ENCODE data around the gene RAD51B.
A peak's percentile ranks its signal among the peaks of the same experiment; 100 is the strongest.

RAD51B gene

GRCh38 chr14:67851785-67852410 is 32.3 kb downstream of the RAD51B start:
- Histone ChIP-seq H3K27me3 (no peaks in the 10 kb centered on the region), H3K9ac (peak overlapping the region in 6 of 11 experiments; percentile 1 to 61 (median 24); a peak in 9 of 22 replicates), H3K36me3 (peaks cover 0 to 10% (median under 1%) of the 10 kb centered on the region in 11 experiments; a peak in 7 of 22 replicates), H3K4me1 (peaks cover 24 to 38% (median 33%) of the 10 kb centered on the region in 10 experiments), H4K20me1 (no peaks in the 10 kb centered on the region), H3K4me2 (peak overlapping the region; percentile 53 to 79 (median 66); a peak in 20 of 22 replicates), H3K4me3 (no peak overlapping the region), H3K9me3 (replicated peaks in 1 of 11) (peaks cover 24 to 33% (median 32%) of the 10 kb centered on the region in 11 experiments), H3K27ac (peak overlapping the region in 9 of 11 experiments; percentile 26 to 76 (median 68); a peak in 16 of 22 replicates)
- no peak for TF ChIP-seq Cebpa-rat (IDR thresholded peaks at IDR 0.05)

- TF ChIP-seq Cebpa-rat (IDR thresholded peaks at IDR 0.05): no peak
These were observed 33.5 kb downstream of the RAD51B start for GRCh38 chr14:67852926-67853604.

GRCh38 chr14:67853715-67854114 is 34.1 kb downstream of the RAD51B start:
- Histone ChIP-seq H3K36me3 (peaks cover 0 to 9% (median 0%) of the 10 kb centered on the region in 11 experiments; a peak in 4 of 22 replicates), H3K9me3 (replicated peaks in 1 of 11) (peaks cover 7 to 16% (median 15%) of the 10 kb centered on the region in 11 experiments; a peak in 21 of 22 replicates), H3K4me1 (peaks cover 24 to 38% (median 33%) of the 10 kb centered on the region in 10 experiments), H3K27me3 (no peaks in the 10 kb centered on the region), H3K9ac (peak overlapping the region in 4 of 11 experiments; percentile 4 to 55 (median 32); a peak in 5 of 22 replicates), H3K4me2 (peak overlapping the region in 5 of 11 experiments; percentile 48 to 79 (median 67); a peak in 11 of 22 replicates), H4K20me1 (no peaks in the 10 kb centered on the region), H3K27ac (peak overlapping the region in 6 of 11 experiments; percentile 46 to 75 (median 70); a peak in 11 of 22 replicates), H3K4me3 (no peak overlapping the region; a peak in 1 of 20 replicates)
- TF ChIP-seq Cebpa-rat (IDR thresholded peaks at IDR 0.05): no peak

More at GRCh38 chr14:67852926-67853604, 33.5 kb downstream of the RAD51B start:
- peak overlapping the region in 5 of 11 experiments; percentile 4 to 55 (median 22); a peak in 5 of 22 replicates for H3K9ac ChIP-seq
- peaks cover 24 to 38% (median 33%) of the 10 kb centered on the region in 10 experiments for H3K4me1 ChIP-seq
- peak overlapping the region in 7 of 11 experiments; percentile 2 to 79 (median 67); a peak in 12 of 22 replicates for H3K4me2 ChIP-seq
- H3K27me3 ChIP-seq: no peaks in the 10 kb centered on the region
- H3K27ac ChIP-seq: peak overlapping the region in 9 of 11 experiments; percentile 46 to 76 (median 68); a peak in 17 of 22 replicates
- H3K4me3 ChIP-seq: no peak overlapping the region; a peak in 1 of 20 replicates
- peaks cover 14 to 22% (median 21%) of the 10 kb centered on the region in 11 experiments for H3K9me3 ChIP-seq (replicated peaks in 1 of 11)
- H4K20me1 ChIP-seq: no peaks in the 10 kb centered on the region
- H3K36me3 ChIP-seq: peaks cover 0 to 10% (median 0%) of the 10 kb centered on the region in 11 experiments; a peak in 4 of 22 replicates

GRCh38 chr14:67856827-67857226 is 37.2 kb downstream of the RAD51B start:
- no peak overlapping the region for H3K4me2 ChIP-seq
- H3K9me3 ChIP-seq (replicated peaks in 1 of 11): no peaks in the 10 kb centered on the region
- H3K9ac ChIP-seq: no peak overlapping the region
- no peaks in the 10 kb centered on the region for H3K27me3 ChIP-seq
- no peak overlapping the region for H3K27ac ChIP-seq
- no peak overlapping the region for H3K4me3 ChIP-seq
- peaks cover 0 to 5% (median 0%) of the 10 kb centered on the region in 11 experiments; a peak in 1 of 22 replicates for H3K36me3 ChIP-seq
- peaks cover 9 to 29% (median 17%) of the 10 kb centered on the region in 10 experiments for H3K4me1 ChIP-seq
- TF ChIP-seq Cebpa-rat (IDR thresholded peaks at IDR 0.05): no peak
- no peaks in the 10 kb centered on the region for H4K20me1 ChIP-seq

GRCh38 chr14:67857778-67858350 is 38.3 kb downstream of the RAD51B start:
- Histone ChIP-seq H3K27ac (no peak overlapping the region), H4K20me1 (no peaks in the 10 kb centered on the region), H3K4me2 (no peak overlapping the region), H3K4me3 (no peak overlapping the region), H3K27me3 (no peaks in the 10 kb centered on the region), H3K9ac (no peak overlapping the region), H3K9me3 (replicated peaks in 1 of 11) (no peaks in the 10 kb centered on the region), H3K36me3 (peaks cover 0 to 5% (median 0%) of the 10 kb centered on the region in 11 experiments; a peak in 1 of 22 replicates), H3K4me1 (peaks cover 0 to 18% (median 7%) of the 10 kb centered on the region in 10 experiments; a peak in 14 of 20 replicates)
- no peak for TF ChIP-seq Cebpa-rat (IDR thresholded peaks at IDR 0.05)

GRCh38 chr14:67859169-67859749 is 39.7 kb downstream of the RAD51B start:
- Histone ChIP-seq H3K9me3 (replicated peaks in 1 of 11) (no peaks in the 10 kb centered on the region), H4K20me1 (no peaks in the 10 kb centered on the region), H3K36me3 (peaks cover 0 to 5% (median 0%) of the 10 kb centered on the region in 11 experiments; a peak in 1 of 22 replicates), H3K27ac (no peak overlapping the region), H3K4me1 (peaks cover 0 to 4% (median 0%) of the 10 kb centered on the region in 10 experiments; a peak in 6 of 20 replicates), H3K9ac (no peak overlapping the region), H3K4me2 (no peak overlapping the region), H3K4me3 (no peak overlapping the region), H3K27me3 (no peaks in the 10 kb centered on the region)
- no peak for TF ChIP-seq Cebpa-rat (IDR thresholded peaks at IDR 0.05)

- no peak for TF ChIP-seq Cebpa-rat (IDR thresholded peaks at IDR 0.05)
- Histone ChIP-seq H3K9ac (no peak overlapping the region), H3K4me3 (no peak overlapping the region), H3K4me2 (no peak overlapping the region), H3K9me3 (replicated peaks in 1 of 11) (no peaks in the 10 kb centered on the region), H3K27ac (no peak overlapping the region), H3K27me3 (no peaks in the 10 kb centered on the region), H3K36me3 (peaks cover 5 to 30% (median 19%) of the 10 kb centered on the region in 11 experiments; a peak in 15 of 22 replicates), H3K4me1 (no peaks in the 10 kb centered on the region), H4K20me1 (no peaks in the 10 kb centered on the region)
These were observed 43.6 kb downstream of the RAD51B start for GRCh38 chr14:67863223-67863622.

GRCh38 chr14:67875175-67876006 is 55.8 kb downstream of the RAD51B start:
- no peak overlapping the region for H3K9ac ChIP-seq
- no peak overlapping the region for H3K4me2 ChIP-seq
- H3K36me3 ChIP-seq: no peaks in the 10 kb centered on the region
- H4K20me1 ChIP-seq: no peaks in the 10 kb centered on the region
- H3K9me3 ChIP-seq (replicated peaks in 1 of 11): no peaks in the 10 kb centered on the region
- TF ChIP-seq Cebpa-rat (IDR thresholded peaks at IDR 0.05): no peak
- no peak overlapping the region for H3K4me3 ChIP-seq
- no peak overlapping the region for H3K27ac ChIP-seq
- H3K27me3 ChIP-seq: no peaks in the 10 kb centered on the region
- H3K4me1 ChIP-seq: no peaks in the 10 kb centered on the region
